Fibroblast of villous mesenchyme (primary cell): Measurements from ENCODE around the gene ANKS1A. TPM values are rescaled to one million over a fixed set of nuclear protein-coding genes. Genes with fewer than 3 reads are reported as not detected.

Source experiments
- DNase-seq: peaks from one replicate; pipeline ENCODE4 v3.0.0-alpha.2; 2010; ENCODE audit warnings: low read depth
- H3K4me3 ChIP-seq: 2 replicates; pipeline ENCODE4 v1.5.1; 2011; ENCODE audit warnings: low read depth, mild to moderate bottlenecking, low read length
- total RNA-seq: library from RNA; depleted of rRNA; stranded (reverse); fragments of >200 nt; gene quantifications from 2 replicates; pipeline ENCODE4 v1.2.3, GENCODE V29; 2012
- TF ChIP-seq, protein P1 (sequence below): IDR thresholded peaks from 2 replicates; pipeline ENCODE4 v1.5.1; 2012; ENCODE audit warnings: low read depth, mild to moderate bottlenecking, low read length; ENCODE audit not compliant: insufficient read depth

Gene ANKS1A
- total RNA-seq, 1 donor, result 12.5 TPM

DNA sequence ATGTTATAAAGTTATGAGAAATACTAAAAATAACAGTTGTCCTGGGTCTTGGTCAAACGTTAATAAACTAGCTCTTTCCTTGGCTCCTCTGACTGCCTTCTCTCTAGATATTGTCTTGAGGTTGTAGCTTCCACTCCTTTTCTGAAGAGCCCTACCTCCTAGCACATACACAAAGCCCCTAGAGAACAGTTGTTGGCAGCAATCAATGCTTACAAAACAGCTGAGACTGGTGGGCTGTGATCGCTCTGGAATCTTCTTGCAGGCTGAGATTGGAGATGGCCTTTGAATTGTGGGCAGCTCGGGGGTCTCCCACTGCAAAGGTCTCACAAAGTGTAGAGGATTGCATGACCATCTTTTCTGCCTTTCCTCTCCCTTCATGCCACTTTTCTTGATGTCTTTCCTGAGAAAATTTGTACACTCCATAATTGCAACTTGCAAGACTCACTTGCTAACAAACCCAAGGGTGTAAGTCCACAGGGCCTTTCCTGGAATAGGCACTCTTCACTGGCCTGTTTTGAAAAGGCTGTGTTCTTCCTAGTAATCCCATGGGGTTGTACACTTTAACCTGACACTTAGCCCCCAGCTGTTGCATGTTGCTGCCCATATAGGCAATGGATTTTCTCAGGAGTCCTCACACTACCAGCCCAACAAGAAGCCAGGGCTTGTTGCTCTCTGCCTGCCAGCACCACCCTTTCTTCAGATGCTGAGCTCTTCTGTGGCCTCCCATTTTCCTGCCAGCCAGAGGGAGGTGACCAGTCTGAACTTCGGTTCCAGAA is 152.2 kb downstream of the ANKS1A start:
- H3K4me3 ChIP-seq, result no peak overlapping the region
- TF ChIP-seq, protein P1, sequence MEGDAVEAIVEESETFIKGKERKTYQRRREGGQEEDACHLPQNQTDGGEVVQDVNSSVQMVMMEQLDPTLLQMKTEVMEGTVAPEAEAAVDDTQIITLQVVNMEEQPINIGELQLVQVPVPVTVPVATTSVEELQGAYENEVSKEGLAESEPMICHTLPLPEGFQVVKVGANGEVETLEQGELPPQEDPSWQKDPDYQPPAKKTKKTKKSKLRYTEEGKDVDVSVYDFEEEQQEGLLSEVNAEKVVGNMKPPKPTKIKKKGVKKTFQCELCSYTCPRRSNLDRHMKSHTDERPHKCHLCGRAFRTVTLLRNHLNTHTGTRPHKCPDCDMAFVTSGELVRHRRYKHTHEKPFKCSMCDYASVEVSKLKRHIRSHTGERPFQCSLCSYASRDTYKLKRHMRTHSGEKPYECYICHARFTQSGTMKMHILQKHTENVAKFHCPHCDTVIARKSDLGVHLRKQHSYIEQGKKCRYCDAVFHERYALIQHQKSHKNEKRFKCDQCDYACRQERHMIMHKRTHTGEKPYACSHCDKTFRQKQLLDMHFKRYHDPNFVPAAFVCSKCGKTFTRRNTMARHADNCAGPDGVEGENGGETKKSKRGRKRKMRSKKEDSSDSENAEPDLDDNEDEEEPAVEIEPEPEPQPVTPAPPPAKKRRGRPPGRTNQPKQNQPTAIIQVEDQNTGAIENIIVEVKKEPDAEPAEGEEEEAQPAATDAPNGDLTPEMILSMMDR, result no peak
- no peak for DNase-seq

DNA sequence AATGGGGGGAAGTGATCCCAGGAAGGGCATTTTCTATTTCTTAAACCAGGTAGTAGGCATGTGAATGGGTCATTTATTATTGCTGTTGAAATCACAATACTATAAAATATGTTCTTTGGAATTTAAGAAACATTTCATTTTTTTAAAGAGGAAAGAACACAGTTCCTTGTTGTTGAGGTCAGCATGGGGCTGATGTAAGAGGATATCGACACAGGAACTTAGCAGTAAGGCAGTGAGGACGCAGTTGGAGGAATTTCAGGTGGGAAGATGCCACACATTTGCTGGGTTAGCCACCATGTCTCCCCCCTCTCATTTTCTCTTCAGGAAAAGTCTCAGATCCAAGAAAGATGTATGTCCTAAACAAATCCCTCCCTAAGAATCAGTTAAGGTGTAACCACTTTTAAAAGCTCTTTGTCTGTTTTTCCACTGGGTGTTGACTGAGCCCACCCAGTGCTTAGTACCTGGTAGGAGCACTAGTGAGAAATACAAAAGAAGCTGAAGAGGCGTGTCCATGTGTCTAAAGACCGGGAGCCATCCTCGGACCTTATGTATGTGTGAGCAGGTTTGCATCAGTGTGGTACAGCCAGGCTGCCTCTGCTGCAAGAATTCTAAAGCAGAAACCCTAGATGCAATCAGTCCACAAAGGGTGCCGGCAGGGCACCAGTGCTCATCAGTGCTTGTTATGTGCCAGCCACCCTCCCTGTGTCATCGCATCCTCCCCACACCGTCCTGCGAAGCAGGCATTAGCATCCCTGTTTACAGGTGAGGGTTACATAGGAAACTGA is 153.2 kb downstream of the ANKS1A start:
- TF ChIP-seq, protein P1, result no peak
- DNase-seq, result no peak
- no peak overlapping the region for H3K4me3 ChIP-seq

DNA sequence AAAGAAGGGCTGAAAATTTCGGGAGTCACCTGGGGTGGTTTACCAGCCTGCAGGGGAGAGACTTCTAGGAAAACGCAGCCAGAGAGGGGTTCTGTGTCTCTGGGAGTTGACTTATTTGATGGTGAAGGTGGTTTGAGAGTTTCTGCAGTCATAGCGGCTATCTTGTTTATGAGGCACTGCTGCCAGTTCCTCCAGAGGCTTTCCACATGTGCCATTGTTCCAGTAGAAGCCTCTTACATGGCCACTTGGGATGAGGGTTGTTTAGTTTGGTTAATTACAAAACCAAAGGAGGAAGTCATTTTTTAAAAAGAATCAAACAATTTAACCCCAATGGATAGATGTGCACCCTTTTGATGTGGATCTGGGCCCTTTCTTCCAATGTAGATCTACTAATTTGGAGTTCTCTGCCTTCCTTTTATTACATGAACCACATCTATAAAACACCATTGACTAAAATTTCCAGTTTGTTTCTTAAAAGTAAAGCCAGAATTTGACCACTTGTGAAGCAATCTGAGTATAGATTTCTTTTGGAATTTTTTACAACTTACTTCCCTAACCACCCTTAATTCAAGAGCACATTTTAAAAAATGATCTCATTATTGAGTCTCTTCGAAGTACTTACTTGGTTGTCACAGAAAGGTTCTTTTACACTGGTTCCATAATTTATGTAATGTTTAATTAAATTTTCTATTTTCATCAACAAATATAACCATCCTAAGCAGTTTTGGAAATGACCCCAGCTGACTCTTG is 154.5 kb downstream of the ANKS1A start:
- no peak overlapping the region for H3K4me3 ChIP-seq
- DNase-seq, result no peak
- TF ChIP-seq, protein P1, result no peak

DNA sequence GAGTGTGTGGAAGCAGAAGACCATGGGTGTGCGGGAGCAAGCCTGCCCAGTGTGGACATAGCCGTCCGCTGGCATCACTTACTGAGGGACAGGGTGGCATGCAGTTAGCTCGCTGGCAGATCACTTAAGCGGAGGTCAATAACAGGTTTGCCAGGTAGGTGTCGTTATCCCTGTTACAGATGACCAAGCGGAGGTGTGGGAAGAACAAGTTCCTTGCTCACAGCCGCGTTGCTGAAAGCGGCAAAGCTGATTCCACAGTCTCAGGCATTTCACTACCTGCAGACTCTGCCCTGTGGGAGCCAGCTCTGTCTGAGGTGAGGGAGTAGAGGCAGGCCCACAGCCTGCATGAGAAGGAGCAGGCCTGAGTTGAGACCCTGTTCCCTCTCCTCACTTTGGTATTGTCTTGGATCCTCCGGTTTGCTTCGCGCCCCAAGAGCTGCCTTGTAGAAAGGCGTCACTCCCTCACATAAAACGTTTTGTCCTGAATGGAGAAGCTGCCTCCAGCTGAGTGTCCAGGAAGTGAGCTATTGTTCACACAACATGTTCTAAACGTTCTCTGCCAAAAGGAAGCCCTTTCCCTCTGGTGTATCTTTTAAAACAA is 155.2 kb downstream of the ANKS1A start:
- no peak for DNase-seq
- TF ChIP-seq, protein P1, result no peak
- H3K4me3 ChIP-seq, result no peak overlapping the region

DNA sequence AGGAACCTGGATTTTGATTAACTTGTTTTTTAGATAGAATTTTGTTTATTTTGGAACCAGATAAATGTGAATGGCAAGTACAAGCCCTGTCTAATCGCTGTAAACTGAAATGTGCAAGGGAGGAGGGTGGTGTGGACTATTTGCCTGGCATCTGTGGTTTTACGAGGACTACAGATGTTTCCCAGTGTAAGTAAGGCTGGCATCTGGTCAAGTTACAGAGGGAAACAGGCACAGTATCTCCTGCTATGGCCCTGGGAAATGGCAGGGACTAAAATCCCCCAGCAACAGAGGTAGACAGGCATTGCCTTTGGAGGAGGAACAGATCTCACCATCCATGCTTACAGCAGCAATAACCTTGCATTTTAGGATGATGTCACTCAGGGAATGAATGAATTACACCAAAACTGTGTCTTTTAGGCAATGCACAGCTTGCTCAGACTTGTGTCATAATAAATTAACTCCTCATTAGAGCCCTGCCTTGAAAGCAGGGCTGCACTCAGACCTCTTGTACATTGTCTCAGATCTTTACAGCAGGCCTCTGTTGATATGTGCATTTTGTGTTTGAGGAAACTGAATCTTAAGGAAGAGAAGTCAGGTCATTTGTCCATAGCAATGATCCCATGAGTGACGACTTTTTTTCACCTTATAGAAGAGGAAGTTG is 155.8 kb downstream of the ANKS1A start:
- TF ChIP-seq, protein P1, result no peak
- no peak overlapping the region for H3K4me3 ChIP-seq
- peak; percentile 68 for DNase-seq

DNA sequence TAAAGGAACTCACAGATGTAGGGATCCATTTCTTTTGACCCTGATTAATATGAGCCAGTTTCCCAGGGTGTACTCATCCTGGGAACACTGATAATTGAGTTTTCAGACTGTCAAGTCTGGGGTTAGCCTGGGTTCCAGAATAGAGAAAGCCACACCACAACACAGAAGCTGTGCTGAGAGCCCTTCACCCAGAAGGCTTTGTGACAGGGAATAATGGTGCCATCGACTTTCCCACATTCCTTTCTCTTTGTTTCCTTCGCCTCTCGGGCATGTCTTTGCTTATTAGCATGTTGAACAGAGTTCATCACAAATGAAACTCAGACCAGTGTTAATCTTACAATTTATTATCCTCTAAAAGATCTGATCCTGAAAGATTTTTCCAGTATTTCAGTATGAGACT is 157.0 kb downstream of the ANKS1A start:
- TF ChIP-seq, protein P1, result no peak
- no peak overlapping the region for H3K4me3 ChIP-seq
- DNase-seq, result no peak
